GM21786 (cell line): ENCODE data around the gene AGAP1.
"Not testable (repeated sequence)": the region's sequence is repeated elsewhere in the genome, so short reads cannot be mapped to it uniquely, and the experiment has no call there.

ENCODE experiments used
- ATAC-seq: cut with Tn5 transposase; IDR thresholded peaks from one replicate; pipeline ENCODE4 v1.9.1; 2021; ENCODE audit not compliant: unreplicated experiment

The AGAP1 gene

GRCh38 chr2:235584638-235585007, 90.8 kb downstream of the AGAP1 start:
- no peak for ATAC-seq

GRCh38 chr2:235587202-235587601, 93.4 kb downstream of the AGAP1 start:
- ATAC-seq, result no peak

GRCh38 chr2:235588750-235589149, 94.9 kb downstream of the AGAP1 start:
- no peak for ATAC-seq

- no peak for ATAC-seq
Observed at GRCh38 chr2:235591231-235591730, 97.4 kb downstream of the AGAP1 start.

- no peak for ATAC-seq
Observed at GRCh38 chr2:235591921-235592320, 98.1 kb downstream of the AGAP1 start.

- no peak for ATAC-seq
Observed at GRCh38 chr2:235592430-235592829, 98.6 kb downstream of the AGAP1 start.

- no peak for ATAC-seq
Observed at GRCh38 chr2:235592836-235593235, 99.0 kb downstream of the AGAP1 start.

GRCh38 chr2:235594041-235594440, 100.2 kb downstream of the AGAP1 start:
- no peak for ATAC-seq

- no peak for ATAC-seq
Observed at GRCh38 chr2:235594964-235595363, 101.1 kb downstream of the AGAP1 start.

- ATAC-seq, result no peak
Observed at GRCh38 chr2:235595422-235596010, 101.7 kb downstream of the AGAP1 start.

GRCh38 chr2:235596272-235596671, 102.4 kb downstream of the AGAP1 start:
- ATAC-seq, result no peak

- no peak for ATAC-seq
Observed at GRCh38 chr2:235597081-235597615, 103.3 kb downstream of the AGAP1 start.

GRCh38 chr2:235598026-235598425, 104.2 kb downstream of the AGAP1 start:
- no peak for ATAC-seq

- ATAC-seq, result no peak
Observed at GRCh38 chr2:235598532-235599531, 105.0 kb downstream of the AGAP1 start.

GRCh38 chr2:235599596-235600338, 105.9 kb downstream of the AGAP1 start:
- no peak for ATAC-seq

- ATAC-seq, result no peak
Observed at GRCh38 chr2:235600406-235600805, 106.6 kb downstream of the AGAP1 start.

- no peak for ATAC-seq
Observed at GRCh38 chr2:235600926-235601325, 107.1 kb downstream of the AGAP1 start.

- no peak for ATAC-seq
Observed at GRCh38 chr2:235601960-235602704, 108.3 kb downstream of the AGAP1 start.

- not testable (repeated sequence) for ATAC-seq
Observed at GRCh38 chr2:235602971-235603370, 109.1 kb downstream of the AGAP1 start.

- ATAC-seq, result no peak
Observed at GRCh38 chr2:235603659-235604058, 109.8 kb downstream of the AGAP1 start.
